ENCODE results near the gene LCA5.
"Not testable (repeated sequence)": the region's sequence is repeated elsewhere in the genome, so short reads cannot be mapped to it uniquely, and the experiment has no call there.

LCA5 gene

DNA sequence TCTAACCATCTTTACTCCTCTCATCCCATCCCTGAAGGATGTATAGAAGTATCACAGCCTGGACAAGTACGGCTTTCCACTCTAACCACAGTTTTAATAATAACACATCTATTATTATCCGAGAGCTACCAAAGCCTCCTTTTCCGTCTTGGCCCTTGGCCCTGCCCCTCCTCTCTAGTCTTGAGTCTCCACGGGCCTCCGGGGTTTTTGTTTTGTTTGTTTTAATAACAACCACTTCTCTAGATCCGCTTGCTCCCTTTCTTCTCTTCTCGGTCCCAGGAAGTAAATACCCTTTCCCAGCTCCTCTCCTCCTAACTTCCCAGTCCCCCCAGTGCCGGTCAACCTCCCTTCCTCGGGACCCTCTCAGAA is 661 bp downstream of the LCA5 start:
- no peak for DNase-seq

DNA sequence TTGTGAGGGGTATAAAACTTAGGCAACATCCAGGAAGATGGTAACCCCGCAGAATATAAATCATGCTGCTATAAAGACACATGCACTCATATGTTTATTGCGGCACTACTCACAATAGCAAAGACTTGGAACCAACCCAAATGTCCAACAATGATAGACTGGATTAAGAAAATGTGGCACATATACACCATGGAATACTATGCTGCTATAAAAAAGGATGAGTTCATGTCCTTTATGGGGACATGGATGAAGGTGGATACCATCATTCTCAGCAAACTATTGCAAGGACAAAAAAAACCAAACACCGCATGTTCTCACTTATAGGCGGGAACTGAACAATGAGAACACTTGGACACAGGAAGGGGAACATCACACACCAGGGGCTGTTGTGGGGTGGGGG is 7.7 kb downstream of the LCA5 start:
- DNase-seq: not testable (repeated sequence)

DNA sequence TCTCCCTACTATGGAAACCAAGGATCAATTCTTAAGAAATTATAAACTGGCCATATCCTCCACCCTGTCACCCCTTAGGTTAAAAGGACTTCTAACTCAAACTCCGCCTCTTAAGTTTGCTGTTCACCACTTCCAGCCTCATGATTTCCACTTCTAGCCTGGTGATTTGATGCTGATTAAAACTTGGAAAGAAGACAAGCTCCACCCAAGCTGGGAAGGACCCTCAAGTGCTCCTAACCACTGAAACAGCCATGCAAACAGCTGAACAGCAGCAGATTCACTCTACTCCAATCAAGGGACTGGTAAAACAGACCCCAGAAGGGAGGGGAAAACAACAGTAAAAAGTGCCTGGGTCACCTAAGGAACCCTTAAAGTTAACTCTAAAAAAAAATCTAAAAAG is 10.3 kb downstream of the LCA5 start:
- no peak for DNase-seq

DNA sequence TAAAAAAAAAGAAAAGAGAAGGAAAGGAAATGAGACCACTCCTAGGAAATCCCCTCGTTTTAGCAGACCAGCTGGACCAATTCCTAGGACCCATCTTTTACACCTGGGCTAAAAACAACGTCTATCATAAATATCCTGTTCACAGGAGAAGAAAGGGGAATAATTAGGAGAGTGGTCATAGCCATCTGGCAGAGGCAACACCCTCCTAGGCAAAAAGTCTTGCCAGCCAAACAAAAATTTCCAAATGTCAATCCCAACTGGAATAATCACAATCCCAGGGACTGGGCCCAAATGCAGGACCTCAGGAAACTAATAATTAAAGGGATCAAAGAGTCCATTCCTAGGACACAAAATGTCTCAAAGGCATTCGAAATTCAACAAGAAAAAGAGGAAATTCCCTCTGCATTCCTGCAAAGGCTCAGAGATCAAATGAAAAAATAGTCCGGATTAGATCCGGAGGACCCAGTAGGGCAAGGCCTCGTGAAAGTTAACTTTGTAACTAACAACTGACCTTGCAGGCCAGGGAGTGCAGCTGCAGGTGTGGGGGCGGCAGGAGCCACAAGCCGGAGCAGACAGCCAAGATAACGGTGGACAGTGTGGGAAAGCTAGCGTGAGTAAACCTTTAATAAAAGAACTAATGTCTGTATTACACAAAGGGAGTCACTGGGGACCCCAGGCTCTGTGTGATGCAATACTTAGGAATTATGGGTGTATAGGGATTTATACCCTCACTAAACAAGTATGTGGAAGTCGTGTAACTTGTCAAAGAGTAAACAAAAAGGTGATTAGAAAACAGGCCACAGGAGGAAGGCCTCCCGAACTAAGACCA is 11.7 kb downstream of the LCA5 start:
- DNase-seq: no peak

DNA sequence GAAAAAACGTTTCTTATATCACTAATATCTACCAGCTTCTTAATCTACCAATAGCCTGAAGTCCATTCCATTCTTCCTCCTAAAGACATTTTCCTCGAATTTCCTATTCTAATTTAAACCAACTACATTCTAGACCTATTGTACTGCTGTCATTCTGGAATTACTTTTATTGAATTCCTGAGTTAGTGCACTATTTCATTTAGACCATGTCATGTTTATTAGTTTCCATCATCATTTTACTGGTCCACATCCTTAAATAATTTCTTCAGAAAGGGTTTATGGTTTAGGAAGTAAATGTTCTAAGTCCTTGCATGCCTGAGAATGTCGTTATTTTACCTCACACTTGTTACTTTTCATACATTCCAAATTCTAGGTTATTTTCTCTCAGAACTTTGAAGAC is 13.2 kb downstream of the LCA5 start:
- no peak for DNase-seq

DNA sequence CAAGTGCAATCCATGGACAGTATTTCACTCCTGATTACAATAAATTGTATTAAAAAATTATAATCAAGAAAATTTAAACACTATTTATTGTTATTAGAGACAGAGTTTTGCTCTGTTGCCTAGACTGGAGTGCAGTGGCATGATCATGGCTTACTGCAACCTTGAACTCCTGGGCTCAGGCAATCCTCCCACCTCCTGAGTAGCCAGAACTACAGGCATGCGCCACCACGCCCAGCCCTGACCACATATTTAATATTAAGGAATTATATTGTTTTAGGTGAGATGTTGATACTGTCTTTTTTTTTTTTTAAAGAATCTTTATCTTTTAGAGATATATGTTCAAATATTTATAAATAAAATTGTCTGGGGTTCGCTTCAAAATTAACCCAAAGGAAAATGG is 14.6 kb downstream of the LCA5 start:
- DNase-seq: no peak

DNA sequence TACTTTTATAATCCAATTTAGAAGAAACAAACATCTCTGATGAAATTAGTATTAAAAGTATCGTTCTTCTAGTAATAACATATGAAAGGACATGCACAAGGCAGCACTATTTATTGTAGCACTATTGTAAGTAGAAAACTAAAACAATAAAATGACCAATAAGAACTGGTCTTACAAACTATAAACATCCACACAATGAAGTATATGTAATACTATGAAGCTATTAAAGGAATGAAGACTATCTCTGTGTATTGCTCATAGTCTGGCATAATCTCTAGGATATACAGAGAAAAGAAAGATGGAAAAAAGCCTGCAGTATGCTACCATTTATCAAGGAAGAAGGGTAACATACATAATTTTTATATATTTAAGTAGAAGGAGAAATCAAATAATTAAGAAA is 16.7 kb downstream of the LCA5 start:
- DNase-seq: no peak

DNA sequence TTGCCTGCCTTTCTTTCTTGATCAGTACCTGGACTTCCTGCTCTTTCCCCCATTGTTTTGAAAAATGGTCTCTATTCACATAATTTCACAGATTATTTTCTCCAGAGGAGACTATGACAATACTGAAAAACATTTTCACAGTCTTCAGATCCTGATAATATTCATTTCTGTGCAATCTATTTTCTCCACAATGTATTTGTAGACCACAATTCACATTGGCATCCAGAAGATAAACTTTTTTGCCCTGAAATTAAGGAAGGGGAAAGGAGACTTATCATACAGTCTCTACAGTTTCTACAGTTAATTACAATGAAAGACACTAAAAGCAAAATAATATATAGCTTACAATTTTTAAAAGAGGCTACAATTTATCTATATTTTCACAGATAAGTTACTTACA is 18.4 kb downstream of the LCA5 start:
- no peak for DNase-seq

DNA sequence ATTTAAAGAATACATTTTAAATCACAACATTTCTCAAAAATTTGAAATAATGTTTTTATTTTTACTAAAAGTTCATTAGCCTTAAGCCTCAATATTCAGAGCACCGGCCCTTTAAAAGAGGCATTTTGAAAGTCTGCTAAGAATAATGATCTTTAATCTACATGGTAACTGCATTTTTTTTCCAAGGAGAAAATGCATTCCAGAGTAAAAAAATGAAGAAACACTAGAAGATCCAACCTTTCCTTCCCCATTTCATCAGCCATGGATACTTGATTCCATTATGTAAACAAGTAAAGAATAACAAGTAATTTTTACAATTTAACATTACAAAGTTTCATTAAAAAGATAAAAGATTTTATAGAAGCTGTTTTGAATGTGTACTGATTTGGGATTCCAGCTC is 21.8 kb downstream of the LCA5 start:
- DNase-seq: no peak

DNA sequence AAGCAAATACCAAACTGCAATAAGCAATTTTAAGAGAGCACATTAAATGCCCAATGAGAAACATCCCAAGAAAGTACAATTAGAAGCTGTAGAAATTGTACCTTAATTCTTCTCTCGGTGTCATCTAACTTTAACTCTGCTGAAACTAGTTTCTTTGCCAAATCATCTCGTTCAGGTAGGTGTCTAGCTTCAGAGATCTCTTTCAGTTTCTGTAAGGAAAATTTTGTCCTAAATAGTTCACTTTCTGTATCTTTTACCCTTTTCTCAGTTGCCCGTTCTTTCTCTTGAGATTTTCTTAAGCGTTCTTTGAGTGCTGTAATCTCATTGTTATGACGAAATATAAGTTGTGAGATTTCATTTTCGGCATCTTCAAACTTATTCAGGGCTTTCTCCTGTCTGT is 24.1 kb downstream of the LCA5 start:
- DNase-seq: no peak

DNA sequence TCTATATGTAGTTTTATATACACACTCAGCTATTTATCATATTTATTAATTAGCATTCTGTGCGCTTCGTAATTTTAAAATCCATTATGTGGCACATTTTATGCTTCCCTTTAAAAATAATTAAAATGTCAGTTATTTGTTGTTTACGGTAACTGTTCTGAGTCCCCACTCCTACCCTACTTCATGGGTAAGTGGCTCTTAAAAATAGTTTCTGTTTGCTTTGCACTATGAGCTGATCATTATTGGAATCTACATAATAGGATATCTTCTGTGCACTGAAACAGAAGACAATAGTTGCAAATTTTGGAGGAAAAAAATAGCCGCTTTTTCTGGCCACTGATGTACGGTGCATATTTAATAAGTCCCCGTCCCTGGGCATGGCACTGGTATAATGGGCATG is 25.2 kb downstream of the LCA5 start:
- no peak for DNase-seq

DNA sequence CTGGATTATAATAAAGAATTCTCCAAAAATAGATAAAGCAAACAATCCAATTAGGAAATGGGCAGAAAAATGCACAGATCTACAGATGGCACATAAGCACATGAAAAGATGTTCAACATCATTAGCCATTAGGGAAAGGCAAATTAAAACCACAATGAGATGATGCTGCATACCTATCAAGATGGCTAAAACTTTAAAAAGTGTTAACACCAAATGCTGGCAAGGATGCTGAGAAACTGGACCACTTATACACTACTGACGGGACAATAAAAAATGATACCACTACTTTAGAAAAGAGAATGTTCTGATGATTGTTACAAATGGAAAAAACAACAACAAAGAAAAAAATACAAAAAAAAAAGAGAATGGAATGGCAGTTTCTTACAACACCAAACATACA is 26.5 kb downstream of the LCA5 start:
- no peak for DNase-seq

DNA sequence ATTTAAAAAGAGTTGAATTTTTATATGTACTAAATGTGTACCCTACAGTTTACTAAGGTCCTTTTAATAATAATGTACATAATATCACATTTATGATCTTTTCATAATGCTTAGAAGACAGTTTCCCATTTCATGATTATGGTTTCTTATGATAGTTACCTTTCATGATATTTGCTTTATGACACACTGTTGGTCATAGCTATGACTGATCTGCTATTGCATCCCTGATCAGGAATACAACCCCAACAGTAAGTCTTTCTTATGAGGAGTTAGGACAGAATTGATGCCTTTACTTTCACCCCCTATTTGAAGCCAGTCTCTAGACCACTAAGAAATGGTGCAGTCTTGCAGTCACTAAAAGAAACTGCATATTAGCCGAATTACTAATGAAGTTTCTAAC is 31.0 kb downstream of the LCA5 start:
- DNase-seq: no peak

DNA sequence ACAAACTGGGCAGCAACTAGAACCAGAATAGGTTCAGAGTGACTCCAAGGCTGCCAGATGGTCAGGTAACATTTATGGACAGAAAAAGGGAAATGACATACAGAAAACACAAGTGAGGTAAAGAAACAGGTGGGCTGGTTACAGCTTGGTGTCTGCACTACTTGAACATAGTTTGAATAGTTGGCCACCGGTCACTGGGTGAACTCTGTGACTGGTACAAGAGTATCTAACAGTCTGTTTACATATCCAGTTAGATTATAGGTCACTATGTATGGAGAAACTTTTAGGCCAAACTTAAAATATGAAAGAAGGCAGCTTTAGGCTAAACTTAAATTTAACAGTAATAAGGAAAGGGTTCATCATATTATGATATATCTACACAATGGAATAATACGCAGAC is 32.9 kb downstream of the LCA5 start:
- no peak for DNase-seq

DNA sequence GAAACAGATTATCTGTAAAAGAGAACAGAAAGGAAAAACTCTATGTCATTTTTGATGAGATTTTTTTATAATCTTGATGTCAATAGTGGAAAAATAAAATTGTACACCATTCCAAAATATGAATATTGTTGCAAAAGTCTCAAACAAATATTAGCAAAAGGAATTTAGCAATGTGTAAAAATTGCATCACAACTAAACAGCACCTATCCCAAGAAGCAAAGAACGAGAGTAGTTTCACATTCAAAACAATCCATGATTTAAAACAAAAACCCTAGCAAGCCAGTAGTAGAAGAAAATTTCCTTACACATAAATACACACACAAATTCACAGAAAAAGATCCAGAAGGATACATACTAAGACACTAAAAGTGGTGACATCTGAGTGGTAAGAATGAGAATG is 38.4 kb downstream of the LCA5 start:
- no peak for DNase-seq

DNA sequence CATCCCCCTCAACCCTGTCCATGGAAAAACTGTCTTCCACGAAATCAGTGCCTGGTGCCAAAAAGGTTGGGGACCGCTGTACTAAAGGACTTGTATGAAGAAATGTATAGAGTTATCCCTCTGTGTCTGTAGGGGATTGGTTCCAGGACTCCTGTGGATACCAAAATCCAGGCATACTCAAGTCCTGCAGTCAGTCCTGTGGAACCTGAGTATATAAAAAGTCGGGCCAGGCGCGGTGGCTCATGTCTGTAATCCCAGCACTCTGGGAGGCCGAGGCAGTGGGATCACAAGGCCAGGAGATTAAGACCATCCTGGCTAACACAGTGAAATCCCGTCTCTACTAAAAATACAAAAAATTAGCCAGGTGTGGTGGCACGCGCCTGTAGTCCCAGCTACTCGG is 42.0 kb downstream of the LCA5 start:
- no peak for DNase-seq

DNA sequence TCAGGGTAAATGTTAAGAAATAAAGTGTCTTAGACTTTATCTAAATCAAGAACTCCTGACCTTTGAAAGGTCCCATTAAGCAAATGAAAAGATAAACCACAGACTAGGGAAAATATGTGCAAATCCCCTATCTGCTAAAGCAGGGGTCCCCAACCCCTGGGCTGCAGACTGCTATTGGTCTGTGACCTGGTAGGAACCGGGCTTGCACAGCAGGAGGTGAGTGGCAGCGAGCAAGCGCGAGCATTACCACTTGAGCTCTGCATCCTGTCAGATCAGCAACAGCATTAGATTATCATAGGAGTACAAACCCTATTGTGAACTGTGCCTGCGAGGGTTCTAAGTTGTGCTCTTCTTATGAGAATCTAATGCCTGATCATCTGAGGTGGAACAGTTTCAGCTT is 42.4 kb downstream of the LCA5 start:
- no peak for DNase-seq

DNA sequence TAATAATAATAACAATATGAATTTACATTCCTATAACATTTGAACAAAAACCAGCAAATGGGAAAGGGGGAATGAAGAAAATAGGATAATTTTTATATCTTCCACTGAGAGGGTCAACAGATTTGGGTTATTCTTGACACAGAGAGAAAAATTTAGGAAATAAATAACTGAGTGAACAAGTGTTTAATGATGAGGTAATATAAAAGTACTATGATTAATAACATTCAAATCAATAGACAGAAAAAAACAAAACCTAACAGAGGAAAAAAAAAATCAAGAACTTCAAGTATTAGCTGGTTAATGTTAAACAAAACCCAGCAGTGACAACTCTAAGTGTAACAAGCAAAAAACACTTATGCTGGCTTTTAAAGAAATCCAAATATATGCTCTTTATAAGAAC is 66.5 kb downstream of the LCA5 start:
- no peak for DNase-seq

DNA sequence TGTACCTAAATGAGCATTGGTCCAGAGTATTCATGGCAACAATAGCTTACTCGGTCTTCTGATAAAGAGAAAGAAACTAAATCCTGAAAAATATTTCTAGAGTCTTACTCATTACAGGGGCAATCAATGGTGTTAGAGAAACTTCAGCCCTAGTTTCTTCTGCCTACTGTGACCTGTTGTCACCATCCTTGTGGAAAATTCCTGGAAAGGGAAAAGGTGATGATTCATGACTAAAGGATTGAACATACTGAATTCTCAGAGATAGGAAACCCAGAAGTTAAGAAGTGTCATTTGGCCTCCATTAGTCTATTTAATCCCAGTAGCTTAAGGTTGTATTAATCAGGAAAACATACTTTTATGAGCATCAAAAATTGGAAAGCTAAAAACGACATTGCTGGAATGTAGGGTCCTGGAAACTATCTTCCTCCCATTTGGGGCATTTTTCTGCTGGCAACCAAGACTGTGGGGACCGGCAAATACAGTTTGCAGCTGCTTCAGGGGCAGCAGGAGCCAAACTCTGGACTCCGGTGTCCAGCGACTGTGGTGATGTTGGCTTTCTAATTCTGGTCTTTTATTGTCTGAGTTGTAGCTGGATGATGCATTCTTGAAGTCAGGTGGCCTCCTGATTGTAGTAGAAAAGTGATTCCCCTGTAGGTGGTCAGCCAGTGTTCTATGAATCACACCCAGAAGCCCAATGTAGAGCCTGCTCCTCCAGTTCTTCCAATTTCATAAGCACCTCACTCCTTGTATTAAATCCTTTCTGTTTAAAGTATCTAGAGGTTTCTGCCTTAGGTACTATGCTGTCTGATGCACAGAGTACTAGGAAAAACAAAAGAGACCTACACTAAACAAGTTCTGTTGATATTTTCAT is 67.6 kb downstream of the LCA5 start:
- DNase-seq: no peak

DNA sequence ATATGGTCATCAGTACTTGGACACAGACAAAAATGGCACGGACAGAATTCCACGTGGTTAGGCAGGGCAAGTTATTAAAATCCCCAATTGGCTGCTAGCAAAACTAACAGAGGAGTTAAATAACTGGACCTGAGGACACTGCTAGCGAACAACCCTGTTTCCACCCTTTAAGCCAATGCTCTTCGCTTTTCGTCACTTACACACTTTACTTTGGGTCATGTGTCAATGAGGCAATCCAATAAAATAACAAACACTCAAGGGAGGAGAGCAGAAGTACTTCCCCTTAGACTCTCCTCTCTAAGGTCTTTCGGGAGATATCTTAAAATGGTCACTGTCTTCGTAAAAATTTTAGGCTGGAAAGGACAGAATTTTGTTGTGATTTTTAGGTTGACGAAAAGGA is 68.6 kb downstream of the LCA5 start:
- DNase-seq: no peak

DNA sequence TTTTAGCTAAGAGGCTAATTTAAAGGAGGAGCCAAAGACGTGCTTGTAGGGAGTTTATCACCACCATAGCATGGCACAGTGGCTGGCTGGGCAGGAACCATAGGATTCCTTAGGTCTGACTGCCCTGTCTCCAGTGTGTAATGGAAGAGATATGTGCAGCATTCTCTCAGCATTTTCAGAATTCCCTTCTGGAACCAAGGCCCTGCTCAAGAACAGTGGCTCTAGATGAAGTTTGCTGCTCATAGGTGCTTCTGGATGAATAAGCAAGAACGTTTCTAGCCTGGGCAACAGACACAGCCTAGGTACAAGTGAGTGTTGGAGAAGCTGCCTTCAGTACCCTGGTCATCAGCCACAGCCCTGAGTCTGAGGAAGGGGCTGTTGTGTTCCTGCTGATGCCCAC is 69.1 kb downstream of the LCA5 start:
- DNase-seq: no peak

DNA sequence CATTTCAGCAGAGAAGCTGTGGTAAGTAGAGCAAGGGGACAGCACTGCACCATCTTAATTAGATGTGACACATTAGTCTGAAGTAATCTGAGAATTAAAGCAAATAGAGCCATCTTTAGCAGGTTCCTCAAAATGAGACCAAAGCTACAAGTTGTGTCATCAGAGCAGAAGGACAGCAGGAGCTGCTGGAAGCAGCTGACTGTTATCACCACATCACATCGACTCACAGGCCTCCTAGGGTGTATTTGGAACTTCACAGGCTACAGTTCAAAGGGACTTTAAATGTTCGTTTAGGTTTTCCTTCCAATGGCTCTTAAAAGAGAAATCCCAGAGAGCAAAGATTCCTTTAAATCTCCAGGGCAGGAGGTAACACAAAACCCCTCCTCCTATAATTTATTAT is 69.5 kb downstream of the LCA5 start:
- no peak for DNase-seq

DNA sequence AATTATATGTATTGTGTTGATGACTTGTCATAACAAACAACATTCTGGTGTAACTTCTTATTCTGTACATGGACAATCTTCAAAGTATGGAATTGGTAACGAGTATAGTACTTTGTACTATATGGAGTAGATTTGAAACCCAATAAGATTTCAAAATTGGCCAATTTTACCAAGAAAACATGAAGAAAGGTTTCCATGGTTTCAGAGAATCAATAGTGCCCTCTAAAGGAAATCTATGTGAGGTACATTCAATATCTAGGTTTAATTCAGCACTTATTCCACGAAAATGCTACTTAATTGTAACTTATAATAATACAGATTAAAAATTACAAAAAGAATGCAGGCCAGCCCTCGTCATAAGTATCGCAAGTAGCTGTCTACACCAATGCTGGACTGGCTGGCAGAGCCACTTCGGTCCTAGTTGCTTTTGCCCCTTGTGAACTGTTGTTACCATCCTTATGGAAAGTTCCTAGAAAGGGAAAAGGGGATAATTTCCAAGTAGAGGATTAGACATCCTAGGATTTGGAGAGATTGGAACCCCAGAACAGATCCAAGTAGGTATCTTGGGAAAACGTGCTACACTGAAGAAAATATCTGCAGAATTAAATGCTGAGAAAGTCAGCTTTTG is 70.9 kb downstream of the LCA5 start:
- peak; percentile 12 for DNase-seq

DNA sequence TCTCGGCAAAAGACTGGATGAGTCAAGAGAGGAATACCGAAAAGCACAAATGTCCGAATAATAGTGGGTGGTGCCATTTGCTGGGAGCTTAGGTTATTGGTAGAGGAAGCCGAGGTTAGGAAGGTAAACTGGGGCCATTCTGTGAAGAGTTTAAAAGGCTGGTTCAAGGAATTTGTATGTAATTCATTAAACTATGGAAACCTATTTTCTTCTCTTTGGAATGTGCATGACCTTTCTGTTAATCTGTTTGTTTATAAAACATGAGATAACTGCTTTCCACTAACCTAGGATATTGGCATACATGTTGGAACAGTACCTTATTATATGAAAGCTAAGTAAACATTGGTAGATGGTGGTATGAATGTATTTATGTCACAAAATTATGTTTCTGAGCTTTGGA is 71.8 kb downstream of the LCA5 start:
- no peak for DNase-seq

Data from NCI-H1092 treated with DMSO at 0.1 percent for 48 hours (cell line).